Measurements from ENCODE around the gene MND1.

DNA sequence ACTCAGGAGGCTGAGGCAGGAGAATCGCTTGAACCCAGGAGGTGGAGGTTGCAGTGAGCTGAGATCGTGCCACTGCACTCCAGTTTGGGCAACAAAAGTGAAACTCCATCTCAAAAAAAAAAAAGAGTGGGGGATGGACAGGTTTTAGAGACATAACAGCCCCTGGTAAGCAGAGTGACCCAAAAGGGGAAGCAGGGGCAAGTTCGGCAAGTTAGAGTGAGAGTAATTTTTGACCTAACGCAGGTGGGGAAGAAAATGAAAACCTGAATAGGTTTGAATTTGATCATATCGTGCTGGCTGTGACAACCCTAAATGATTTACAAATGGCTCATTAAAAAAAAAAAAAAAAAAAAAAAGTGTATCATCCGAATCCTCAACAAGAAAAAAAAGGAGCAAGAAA, 96.0 kb downstream of the MND1 start:
- TF ChIP-seq, protein P1, sequence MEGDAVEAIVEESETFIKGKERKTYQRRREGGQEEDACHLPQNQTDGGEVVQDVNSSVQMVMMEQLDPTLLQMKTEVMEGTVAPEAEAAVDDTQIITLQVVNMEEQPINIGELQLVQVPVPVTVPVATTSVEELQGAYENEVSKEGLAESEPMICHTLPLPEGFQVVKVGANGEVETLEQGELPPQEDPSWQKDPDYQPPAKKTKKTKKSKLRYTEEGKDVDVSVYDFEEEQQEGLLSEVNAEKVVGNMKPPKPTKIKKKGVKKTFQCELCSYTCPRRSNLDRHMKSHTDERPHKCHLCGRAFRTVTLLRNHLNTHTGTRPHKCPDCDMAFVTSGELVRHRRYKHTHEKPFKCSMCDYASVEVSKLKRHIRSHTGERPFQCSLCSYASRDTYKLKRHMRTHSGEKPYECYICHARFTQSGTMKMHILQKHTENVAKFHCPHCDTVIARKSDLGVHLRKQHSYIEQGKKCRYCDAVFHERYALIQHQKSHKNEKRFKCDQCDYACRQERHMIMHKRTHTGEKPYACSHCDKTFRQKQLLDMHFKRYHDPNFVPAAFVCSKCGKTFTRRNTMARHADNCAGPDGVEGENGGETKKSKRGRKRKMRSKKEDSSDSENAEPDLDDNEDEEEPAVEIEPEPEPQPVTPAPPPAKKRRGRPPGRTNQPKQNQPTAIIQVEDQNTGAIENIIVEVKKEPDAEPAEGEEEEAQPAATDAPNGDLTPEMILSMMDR (IDR thresholded peaks at IDR 0.05; ENCODE audit: insufficient read depth, low read depth, low read length), result no peak
- no peak for TF ChIP-seq EZH2 (IDR thresholded peaks at IDR 0.05; ENCODE audit: insufficient read depth, low read length)

Data from astrocyte (in vitro differentiated cells and primary cell).